Fibroblast of skin of scalp (primary cell): ENCODE measurements around the gene NGEF.

Experiments
- DNase-seq: peaks from one replicate; pipeline ENCODE4 v3.0.0-alpha.2; 2013

The NGEF gene

DNA sequence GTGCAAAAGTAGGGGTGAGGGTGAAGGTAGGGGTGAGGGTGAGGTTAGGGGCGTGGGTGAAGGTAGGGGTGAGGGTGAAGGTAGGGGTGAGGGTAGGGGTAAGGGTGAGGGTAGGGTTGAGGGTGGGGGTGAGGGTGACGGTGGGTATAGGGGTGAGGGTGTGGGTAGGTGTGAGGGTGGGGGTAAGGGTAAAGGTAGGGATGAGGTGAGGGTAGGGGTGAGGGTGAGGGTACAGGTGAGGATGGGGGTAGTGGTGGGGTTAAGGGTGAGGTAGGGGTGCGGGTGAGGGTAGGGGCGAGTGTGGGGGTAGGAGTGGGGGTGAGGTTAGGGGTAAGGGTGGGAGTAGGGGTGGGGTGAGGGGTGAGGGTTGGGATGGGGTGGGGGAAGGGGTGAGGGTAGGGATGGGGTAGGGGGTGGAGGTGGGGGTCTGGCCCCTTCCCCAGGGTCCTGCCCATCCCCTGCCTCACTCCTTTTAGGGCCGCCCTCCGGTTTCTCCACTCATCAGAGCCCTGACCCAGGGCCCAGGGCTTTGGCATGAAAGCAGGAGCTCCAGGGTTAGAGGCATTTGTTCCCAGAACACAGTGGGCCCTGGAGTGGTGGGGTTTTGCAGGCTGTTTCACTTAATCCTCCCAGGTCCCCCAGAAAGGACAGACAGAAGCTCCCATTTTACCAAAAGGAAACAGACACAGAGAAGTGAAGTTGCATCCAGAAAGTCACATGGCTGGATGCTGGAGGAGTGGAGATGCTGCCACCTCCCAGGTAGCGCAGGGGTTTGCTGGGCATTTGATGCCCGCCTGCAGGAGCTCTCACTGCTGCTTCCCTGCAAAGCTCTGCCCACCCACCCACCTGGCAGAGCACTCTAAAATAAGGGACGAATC, 116.1 kb downstream of the NGEF start:
- DNase-seq = no peak

DNA sequence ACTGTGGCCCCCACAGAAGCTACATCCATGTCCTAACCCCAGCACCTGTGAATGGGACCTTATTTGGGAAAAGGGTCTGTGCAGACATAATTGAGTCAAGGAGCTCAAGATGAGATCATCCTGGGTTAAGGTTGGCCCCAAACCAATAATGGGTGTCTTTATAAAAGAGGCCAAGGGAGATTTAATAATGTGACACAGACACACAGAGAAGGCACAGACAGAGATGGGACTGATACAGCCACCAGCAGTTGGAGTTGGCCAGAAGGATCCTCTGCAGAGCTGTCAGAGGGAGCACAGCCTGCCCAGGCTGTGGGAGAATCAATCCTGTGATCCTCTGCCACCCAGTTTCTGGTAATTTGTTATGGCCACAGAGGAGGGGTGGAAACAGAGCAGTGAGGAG, 116.9 kb downstream of the NGEF start:
- no peak for DNase-seq

DNA sequence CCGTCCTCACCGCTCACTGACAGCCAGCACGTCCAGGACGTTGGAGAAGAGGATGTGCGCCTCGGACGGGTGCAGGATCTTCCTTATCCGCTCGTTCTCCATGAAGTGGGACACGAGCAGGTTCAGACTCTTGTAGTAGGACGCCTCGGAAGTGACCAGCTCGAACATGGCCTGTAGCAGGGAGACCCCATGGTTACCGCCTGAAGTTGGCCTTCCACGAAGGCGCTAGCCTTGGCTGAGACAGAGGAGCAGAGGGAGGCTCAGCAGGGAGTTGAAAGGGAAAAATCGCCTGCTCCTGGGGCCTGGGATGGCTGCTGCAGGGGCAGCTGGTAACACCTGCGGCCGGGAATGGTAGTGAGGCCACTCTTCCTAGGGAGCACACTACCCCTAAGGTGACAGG, 118.3 kb downstream of the NGEF start:
- no peak for DNase-seq

DNA sequence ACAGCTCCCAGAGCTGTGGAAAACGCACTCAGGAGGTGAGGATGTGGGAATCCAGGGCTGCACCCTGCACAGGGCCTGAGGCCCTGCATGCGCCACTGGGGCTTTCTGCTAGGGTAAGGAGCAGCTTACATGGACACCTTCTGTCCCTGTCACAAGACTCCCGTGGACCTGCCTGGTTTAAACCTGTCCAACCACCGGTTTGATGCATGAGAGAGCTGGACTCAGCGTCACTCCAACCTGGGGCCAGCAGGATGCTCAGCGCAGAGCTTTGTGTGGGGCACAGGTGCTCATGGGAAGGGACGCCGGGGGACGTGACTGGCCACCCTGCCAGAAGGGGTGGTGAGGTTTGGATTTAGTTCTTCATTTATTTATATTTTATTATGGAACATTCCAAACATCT, 118.8 kb downstream of the NGEF start:
- no peak for DNase-seq

DNA sequence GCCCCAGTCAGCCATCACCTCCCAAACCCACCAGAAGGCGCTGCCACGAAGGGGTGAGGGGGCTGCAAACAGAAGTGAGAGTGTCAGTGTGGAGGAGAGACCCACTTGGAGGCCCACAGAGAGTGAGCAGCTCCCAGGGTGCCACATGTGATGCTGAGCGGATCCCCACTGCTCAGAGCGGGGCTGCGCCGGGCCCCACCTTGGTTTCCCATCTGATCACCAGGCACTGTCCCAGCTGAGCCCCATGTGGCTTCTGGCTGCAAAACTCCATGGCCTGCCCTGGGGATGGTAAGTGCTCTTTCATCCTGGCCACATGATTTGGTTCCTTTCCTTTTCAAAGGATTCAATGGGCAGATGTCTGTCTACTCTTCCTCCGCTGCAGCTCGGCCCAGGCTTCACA, 119.2 kb downstream of the NGEF start:
- no peak for DNase-seq

DNA sequence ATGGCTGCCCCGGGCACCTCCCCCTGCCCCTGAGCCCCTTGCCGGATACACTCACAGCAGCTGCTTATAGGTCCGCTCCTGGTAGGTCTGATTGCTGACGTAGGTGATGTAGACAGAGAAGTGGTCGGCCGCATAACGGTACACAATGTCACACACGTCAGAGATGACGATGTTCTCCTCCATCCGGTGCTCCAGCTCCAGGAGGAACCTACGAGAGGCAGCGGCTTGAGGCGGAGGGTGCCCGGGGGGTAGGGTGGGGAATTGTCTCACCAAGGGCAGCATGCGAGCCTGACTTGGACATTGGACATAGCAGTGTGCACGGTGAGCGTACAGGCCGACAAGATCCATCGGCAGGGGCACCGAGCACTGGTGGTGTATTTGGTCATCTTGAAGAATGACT, 120.2 kb downstream of the NGEF start:
- DNase-seq = no peak

DNA sequence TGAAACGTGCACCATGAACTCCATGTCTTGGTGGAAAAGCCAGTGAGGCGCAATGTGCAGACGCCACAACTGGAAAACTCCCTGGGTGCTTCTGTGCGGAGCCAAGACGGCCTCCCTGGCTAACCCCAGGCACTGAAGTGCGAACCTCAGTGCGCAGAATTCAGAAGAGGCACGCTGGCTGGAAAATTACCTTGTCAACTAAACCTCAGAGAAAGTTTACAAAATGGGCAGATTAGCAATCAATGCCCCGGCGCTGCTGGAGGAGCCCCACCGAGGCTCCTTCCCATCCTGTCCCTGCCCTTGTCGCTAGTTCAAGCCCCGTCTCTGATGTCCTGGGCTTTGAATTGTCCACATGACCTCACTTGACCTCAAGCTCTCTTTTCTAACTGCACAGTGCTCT, 120.8 kb downstream of the NGEF start:
- DNase-seq = no peak

DNA sequence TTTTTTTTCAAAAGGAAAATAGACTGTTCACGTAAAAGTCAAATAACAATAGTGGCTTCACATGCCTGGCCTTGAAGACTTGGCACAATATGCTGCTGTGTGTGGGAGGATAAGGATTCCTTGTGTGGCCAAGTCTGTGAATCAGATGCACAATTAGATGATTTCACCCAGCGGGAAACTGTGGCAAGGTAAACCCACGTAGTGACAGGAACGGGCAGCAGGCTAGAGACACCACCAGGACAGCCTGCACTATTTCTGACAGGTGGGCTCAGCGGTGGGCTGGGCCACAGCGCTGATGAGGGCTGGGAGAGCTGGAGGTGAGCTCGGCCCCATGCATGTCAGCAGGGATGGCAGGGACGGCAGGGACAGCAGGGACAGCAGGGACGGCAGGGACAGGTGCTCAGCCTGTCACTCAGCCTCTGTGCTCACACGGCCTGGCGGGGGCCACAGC, 121.4 kb downstream of the NGEF start:
- no peak for DNase-seq

DNA sequence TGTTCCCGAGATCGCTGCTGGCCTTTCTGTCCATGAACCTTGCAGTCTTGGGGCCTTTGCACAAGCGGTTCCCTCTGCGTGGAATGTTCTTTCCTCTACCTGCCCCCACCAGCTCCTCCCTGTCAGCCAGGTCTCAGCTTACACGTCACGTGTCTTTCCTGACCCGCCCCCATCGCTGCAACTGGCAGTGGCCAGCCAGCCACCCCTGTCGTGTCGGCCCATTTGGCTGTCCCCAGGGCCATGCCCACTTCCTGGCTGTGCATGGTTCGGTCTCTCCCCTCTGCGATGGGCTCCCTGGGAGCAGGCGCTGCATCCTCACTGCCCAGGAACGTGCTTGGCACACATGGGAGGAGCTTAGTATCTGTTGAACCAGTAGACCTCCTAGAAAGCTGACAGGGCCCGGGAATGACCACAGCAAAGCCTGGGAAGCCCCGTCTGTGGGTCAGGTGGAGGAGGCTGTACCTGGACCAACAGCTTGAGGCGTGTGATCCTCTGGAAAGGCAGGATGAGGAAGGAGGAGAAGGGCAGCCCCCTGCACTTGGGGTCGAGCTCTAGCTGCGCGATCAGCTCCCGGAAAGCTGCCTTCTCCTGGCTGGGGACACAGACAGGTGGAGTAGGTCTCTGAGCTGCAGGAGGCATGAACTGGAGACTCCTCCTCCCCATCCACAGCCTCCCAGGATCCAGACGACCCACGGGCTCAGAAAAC, 122.0 kb downstream of the NGEF start:
- DNase-seq = peak; percentile 14

DNA sequence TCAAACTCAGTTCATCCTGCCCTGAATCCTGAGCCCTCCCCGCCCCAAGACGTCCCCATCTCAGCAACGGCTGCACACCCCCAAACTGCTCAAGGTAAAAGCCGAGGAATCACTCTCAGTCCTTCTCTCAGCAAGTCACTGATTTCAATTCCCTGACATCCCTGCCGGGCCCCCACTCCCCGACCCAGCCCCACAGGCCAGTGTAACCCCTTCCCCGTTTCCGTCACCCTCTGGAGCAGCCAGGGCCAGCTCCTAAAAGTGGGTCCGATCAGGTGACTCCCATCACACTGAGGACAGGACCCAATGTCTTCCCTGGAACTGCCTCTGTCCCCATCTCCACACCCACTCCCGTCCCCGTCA, 122.5 kb downstream of the NGEF start:
- no peak for DNase-seq

DNA sequence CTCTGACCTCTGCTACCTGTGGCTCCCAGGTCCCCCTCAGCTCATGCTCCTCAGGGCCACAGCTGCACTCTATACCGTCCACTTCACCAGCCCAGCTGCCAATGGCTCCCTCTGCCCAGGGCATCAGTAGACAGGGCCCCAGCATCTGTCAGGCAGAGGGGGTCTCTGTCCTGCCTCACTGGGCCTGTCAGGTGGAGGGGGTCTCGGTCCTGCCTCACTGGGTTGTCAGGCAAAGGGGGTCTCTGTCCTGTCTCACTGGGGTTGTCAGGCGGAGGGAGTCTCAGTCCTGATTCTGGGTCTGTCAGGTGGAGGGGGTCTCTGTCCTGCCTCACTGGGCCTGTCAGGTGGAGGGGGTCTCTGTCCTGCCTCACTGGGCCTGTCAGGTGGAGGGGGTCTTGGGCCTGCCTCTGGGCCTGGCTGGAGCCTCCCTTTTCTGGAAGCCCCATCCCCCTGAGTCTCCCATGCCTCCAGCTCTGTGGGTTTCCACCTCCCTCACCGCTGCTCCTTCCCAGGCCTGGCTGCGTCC, 123.1 kb downstream of the NGEF start:
- DNase-seq = no peak

DNA sequence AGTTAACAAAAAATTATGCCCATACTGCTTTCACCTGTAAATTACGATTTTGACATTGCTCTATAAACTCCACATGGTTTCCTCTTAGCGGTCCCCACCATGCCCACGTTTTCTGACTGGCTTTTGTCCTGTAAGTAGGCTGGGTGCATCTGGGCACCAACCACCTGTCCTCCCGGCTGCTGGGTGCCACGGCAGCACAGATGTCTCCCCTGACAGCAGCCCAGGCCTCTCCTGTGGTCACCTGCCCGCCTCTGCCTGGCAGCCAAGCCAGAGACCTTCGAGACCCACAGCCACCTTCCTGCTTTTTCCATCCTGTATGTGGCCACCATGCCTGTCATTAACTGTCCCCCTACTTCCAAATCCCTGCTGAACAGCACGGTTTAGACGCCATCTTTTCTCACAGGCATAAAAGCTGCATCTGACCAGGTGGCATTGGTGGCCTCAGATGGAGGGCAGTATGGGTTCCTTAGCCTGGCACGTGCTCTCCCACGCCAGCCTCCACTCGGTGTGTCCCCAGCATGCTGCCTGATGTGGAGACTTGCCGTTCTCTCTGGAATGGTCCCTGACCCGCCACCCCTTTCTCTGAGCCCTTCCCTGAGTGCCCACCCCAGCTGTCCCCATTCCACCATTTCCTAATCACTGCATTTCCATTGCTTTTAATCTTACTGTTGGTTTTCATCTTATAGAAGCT, 124.1 kb downstream of the NGEF start:
- no peak for DNase-seq

DNA sequence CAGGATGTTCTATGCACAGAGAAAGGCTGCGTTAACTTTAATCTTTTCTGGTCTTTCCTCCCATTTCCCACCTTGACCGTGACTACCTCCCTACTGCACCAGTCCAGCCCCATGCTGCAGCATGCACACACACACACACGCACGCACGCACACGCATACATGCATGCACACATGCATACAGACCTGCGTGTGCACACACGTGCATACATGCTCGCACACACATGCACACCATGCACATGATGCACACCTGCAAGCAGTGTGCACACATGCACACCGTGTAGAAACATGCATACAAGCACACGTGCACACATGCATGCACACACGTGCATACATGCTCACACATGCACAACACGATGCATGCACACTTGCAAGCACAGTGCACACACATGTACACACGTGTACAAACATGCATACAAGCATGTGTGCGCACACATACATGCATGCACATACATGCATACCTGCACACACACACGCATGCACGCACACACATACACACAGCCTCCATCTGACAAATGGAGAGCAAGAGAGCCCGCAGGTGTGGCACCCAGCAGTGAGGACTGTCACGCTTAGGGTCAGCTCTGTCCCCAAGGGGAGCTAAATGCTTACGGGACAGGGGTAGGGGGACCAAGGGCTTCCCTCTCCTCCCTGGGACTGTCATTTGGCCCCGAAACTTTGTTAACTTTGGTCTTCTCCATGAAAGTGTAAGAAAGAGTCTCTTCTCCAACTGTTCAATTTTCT, 124.8 kb downstream of the NGEF start:
- no peak for DNase-seq

DNA sequence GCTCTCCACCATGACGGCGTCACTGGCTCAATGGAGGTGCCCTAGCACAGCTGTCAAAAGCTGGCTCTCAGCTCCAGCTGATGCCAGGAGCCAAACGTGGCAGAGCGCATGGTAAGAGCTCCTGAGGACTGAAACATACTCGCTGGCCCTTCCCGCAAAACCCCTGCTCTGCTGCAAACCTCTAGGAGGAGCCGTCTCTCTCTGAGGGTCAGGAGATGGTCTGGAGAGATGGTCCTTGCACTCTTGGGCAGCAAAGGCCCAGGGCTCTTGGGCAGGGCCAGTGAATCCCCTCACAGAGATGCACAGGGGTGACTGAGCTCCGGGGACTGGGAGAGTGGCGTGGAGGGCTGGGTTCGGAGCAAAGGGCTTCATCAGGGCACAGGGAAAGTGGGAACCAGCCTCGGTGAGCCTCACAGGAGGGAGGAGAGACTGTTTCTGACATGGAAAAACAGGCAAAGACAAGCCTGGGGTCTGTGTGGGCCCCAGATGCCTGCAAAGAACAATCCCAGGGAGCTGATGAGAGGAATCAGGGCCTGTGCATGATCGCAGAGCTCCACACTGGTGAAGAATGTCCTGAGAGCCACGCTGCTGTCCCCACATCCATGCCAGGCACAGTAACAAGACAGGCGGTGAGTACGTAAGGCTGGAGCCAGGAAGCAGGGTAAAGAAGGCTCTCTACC, 125.7 kb downstream of the NGEF start:
- no peak for DNase-seq

DNA sequence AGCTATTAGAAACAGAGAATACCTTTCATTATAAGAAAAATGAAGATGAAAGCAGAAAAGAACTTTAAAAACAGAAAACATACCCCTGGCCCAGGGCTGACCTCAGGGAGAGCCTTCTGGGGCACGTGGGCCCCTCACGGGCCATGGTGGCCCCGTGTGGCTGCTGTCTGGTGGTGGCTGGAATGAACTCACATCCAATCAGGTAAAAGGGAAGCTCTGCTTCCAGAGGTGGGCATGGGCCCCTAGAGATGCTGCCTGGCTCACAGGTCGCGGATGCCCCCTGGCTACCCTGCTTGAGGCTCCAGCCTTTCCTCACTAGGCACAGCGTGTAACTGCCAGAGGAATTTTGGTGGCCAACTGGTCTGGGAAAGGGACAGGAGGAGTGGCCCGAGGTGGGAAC, 126.4 kb downstream of the NGEF start:
- DNase-seq = no peak

DNA sequence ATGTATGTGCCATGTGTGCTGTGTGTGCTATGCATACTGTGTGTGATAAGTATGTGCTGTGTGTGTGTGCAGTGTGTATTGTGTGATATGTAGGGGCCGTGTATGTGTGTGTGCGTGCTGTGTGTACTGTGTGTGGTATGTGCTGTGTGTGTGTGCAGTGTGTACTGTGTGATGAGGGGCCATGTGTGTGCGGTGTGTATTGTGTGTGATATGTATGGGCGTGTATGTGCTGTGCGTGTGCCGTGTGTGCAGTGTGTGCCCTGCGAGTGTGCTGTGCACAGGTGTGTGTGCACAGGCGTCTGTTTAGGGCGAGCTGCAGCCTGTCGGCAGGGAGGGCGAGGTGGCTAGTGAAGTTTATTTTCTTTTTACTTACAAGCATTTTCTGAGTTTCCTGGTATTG, 126.9 kb downstream of the NGEF start:
- no peak for DNase-seq

DNA sequence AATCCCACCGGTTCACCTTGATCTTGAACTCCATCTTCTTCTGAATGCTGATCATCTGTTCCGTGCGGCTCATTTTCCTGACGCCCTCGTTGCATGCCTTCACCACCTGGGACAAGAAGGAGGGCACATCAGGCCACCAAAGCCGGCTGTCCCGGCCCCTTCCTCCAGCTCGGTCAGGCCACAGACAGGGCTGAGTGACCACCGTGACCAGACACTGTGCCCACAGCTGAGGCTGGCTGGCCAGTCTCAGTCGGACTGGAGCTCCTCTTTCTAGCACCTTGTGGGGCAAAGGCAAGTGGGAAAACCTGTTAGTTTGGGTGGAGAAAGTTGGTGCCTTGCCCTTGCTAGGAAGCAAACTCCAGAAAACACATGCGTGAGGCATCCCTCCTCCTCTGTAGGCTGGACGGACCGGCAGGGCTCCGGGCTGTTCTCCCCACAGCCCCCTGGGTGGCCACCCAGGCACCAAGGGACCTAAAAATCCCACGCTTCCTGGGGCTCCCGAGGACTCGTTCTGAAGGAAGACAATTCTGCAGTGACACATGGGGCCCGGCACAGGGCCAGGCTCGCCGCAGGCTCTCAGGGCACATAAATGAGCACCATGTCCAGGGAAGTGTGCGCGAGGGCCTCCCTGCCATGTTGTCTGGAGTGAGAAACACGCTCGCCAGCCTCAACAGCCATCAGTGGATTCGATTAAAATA, 127.6 kb downstream of the NGEF start:
- no peak for DNase-seq

DNA sequence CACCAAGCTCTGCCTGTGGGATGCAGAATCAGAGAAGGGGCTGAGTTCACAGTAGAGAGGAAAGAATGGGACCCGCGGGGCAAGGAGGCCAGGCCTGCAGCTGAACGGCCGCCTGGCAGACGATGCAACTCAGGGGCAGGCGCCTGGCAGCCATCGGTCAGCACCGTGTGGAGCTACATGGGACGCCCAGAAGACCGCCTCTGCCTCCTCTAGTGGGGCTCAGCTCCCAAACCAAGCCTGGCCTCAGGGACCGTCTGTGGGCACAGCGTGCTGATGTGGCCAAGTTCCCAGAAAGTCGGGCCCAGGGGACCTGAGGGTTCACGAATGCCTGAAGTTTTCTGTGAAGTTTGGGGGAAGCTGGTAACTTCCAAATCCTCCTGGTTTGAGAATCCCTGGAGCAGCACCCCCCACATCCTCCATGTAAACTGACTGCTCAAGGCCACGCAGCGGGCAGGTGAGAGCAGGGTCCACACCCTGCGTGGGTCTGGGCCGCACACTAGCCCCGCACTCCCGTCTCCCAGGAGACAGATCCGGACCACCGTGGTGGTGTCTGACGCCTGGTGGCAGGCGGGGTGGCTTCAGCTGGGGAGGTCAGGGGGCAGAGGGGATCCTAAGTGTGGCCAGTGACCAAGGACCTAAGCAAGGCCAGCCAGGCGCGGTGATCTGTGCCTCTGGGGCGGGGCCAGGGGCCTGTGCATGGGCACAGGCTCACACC, 128.3 kb downstream of the NGEF start:
- no peak for DNase-seq

DNA sequence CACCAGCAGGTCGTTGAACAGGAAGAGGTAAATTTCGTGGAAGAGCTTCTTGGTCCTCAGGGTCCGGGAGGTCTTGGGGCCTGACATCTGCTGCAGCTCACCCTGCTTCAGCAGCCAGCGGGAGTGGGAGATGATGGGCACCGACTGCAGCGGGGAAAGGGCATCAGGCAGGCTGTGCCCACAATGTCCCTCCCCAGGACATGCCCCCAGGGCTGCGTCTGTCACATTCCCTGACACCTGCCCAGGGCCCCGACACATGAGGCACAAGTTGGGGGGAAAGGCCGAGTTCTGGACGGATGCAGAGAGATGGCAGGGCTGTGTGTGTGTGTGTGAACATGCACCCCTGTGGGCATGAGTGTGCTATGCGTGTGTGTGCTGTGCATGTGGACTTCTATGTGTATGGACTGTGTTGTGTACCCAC, 129.0 kb downstream of the NGEF start:
- DNase-seq = no peak

DNA sequence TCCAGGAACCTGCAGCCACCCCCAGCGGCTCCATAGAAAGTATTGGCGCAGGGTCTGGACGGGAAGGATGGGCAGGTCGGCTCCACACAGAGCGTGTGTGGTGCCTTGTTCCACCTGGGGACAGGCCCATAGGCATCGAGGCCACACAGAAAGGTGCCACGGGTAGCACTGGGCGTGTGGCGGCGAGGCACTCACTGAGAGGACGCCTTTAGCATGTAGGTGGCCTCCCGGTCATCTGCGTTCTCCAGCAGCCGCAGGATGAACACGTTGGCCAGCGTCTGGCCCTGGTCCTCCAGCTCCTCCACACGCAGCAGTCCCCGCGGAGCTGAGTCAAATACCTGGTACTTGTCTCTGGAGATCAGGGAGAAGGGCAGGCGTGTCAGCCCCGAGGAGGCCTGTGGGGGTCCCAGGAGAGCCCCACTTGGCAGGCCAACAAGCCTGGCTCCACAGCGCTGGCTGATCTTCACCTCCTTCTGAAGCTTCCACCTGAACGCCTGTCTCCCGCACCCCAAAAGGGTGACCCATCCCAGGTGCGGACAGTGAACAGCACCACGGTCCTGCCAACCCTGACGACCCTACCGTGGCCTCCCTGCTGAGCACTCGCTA, 129.8 kb downstream of the NGEF start:
- DNase-seq = no peak
